Measurements from ENCODE around the gene CCL11.

CCL11 gene

GRCh38 chr17:34243364-34244320 is 41.9 kb upstream of the CCL11 start:
- Histone ChIP-seq H3K27ac (peak overlapping the region; percentile 97), H3K36me3 (no peaks in the 10 kb centered on the region), H3K4me3 (ENCODE audit: low read depth in 1 of 2, low read length in 1 of 2) (peak overlapping the region in 1 of 2 experiments; percentile 52), H3K27me3 (no peaks in the 10 kb centered on the region), H3K4me1 (ENCODE audit: control insufficient read depth in 1 of 2, insufficient read depth in 1 of 2, low read depth in 1 of 2, low read length in 1 of 2) (peaks cover 88 to 96% of the 10 kb centered on the region in 2 experiments), H3K9me3 (no peaks in the 10 kb centered on the region)
- TF ChIP-seq CTCF (IDR thresholded peaks at IDR 0.05) = no peak

- H3K27me3 ChIP-seq = no peaks in the 10 kb centered on the region
- H3K4me3 ChIP-seq (ENCODE audit: low read depth in 1 of 2, low read length in 1 of 2) = peak overlapping the region in 1 of 2 experiments; percentile 52
- peaks cover 96 to 100% of the 10 kb centered on the region in 2 experiments for H3K4me1 ChIP-seq (ENCODE audit: control insufficient read depth in 1 of 2, insufficient read depth in 1 of 2, low read depth in 1 of 2, low read length in 1 of 2)
- H3K9me3 ChIP-seq = no peaks in the 10 kb centered on the region
- H3K36me3 ChIP-seq = no peaks in the 10 kb centered on the region
- H3K27ac ChIP-seq = peak overlapping the region; percentile 97
- TF ChIP-seq CTCF (IDR thresholded peaks at IDR 0.05) = no peak
Observed at GRCh38 chr17:34245351-34245905, 40.1 kb upstream of the CCL11 start.

- peak overlapping the region; percentile 97 for H3K27ac ChIP-seq
- no peak for TF ChIP-seq CTCF (IDR thresholded peaks at IDR 0.05)
- peaks cover 85 to 97% of the 10 kb centered on the region in 2 experiments for H3K4me1 ChIP-seq (ENCODE audit: control insufficient read depth in 1 of 2, insufficient read depth in 1 of 2, low read depth in 1 of 2, low read length in 1 of 2)
- no peaks in the 10 kb centered on the region for H3K9me3 ChIP-seq
- H3K36me3 ChIP-seq = no peaks in the 10 kb centered on the region
- no peaks in the 10 kb centered on the region for H3K27me3 ChIP-seq
- H3K4me3 ChIP-seq (ENCODE audit: low read depth in 1 of 2, low read length in 1 of 2) = peak overlapping the region; percentile 34 to 52
Observed at GRCh38 chr17:34246446-34246845, 39.1 kb upstream of the CCL11 start.

GRCh38 chr17:34246881-34247280 is 38.7 kb upstream of the CCL11 start:
- Histone ChIP-seq H3K9me3 (no peaks in the 10 kb centered on the region), H3K4me3 (ENCODE audit: low read depth in 1 of 2, low read length in 1 of 2) (peak overlapping the region; percentile 34 to 52), H3K27me3 (no peaks in the 10 kb centered on the region), H3K27ac (peak overlapping the region; percentile 97), H3K36me3 (no peaks in the 10 kb centered on the region), H3K4me1 (ENCODE audit: control insufficient read depth in 1 of 2, insufficient read depth in 1 of 2, low read depth in 1 of 2, low read length in 1 of 2) (peaks cover 84 to 97% of the 10 kb centered on the region in 2 experiments)
- TF ChIP-seq CTCF (IDR thresholded peaks at IDR 0.05) = no peak

GRCh38 chr17:34248511-34249024 is 37.0 kb upstream of the CCL11 start:
- H3K36me3 ChIP-seq = no peaks in the 10 kb centered on the region
- no peaks in the 10 kb centered on the region for H3K27me3 ChIP-seq
- peak overlapping the region; percentile 97 for H3K27ac ChIP-seq
- H3K4me3 ChIP-seq (ENCODE audit: low read depth in 1 of 2, low read length in 1 of 2) = peak overlapping the region; percentile 19 to 25
- TF ChIP-seq CTCF (IDR thresholded peaks at IDR 0.05) = no peak
- no peaks in the 10 kb centered on the region for H3K9me3 ChIP-seq
- H3K4me1 ChIP-seq (ENCODE audit: control insufficient read depth in 1 of 2, insufficient read depth in 1 of 2, low read depth in 1 of 2, low read length in 1 of 2) = peaks cover 73 to 89% of the 10 kb centered on the region in 2 experiments

Data from neutrophil (primary cell).